Uterus (tissue), 4 donors: ENCODE results near the gene LPP. TPM values are rescaled to one million over a fixed set of nuclear protein-coding genes. Genes with fewer than 3 reads are reported as not detected.

Experiments
- DNase-seq, 2 donors: peaks; one replicate each; pipeline ENCODE4 v3.0.0-alpha.2; 2019 to 2020
- H3K27ac ChIP-seq, 2 donors: fragments of 200-600 bp; sonication (generic); 1 replicate in 1 of 2; 2 replicates in 1 of 2; pipeline ENCODE4 v1.5.1; 2016 to 2018
- H3K27me3 ChIP-seq, 2 donors: fragments of 200-600 bp; sonication (generic); one replicate each; pipeline ENCODE4 v1.5.1; 2018 to 2019; ENCODE audit warnings: control low read depth in 1 of 2
- H3K36me3 ChIP-seq, 2 donors: fragments of 200-600 bp; sonication (generic); one replicate each; pipeline ENCODE4 v1.5.1; 2019; ENCODE audit warnings: control low read depth in 1 of 2
- H3K4me1 ChIP-seq, 2 donors: fragments of 200-600 bp; sonication (generic); one replicate each; pipeline ENCODE4 v1.5.1; 2018 to 2019; ENCODE audit warnings: control low read depth in 1 of 2
- H3K4me3 ChIP-seq, 2 donors: fragments of 200-600 bp; sonication (generic); 1 replicate in 1 of 2; 2 replicates in 1 of 2; pipeline ENCODE4 v1.5.1; 2018 to 2019; ENCODE audit warnings: mild to moderate bottlenecking in 1 of 2
- H3K9me3 ChIP-seq, 2 donors: fragments of 200-600 bp; sonication (generic); one replicate each; pipeline ENCODE4 v1.5.1; 2019; ENCODE audit warnings: control low read depth in 1 of 2
- CTCF ChIP-seq, 4 experiments: fragments of 200-600 bp in 2 of 4; fragments of 450-650 bp in 2 of 4; sonication (generic) in 2 of 4; IDR thresholded peaks; one replicate each; pipeline ENCODE4 v1.5.1; 2016 to 2019; ENCODE audit warnings: antibody characterized with exemption in 4 of 4, mild to moderate bottlenecking in 2 of 4, moderate library complexity in 1 of 4
- POLR2A ChIP-seq, 2 donors: fragments of 450-650 bp; IDR thresholded peaks; one replicate each; pipeline ENCODE4 v1.6.1; 2016; ENCODE audit warnings: antibody characterized with exemption in 2 of 2, mild to moderate bottlenecking in 1 of 2, moderate library complexity in 1 of 2
- intact Hi-C: fragments of 100-400 bp; cut with DNase I; formaldehyde crosslinking; loops from one replicate; pipeline ENCODE4 v1.15.1; 2023; ENCODE audit warnings: low total_unique reads
- total RNA-seq, 4 donors: library from RNA; depleted of rRNA in 3 of 4; stranded (reverse); fragments of >200 nt in 3 of 4; gene quantifications; one replicate each; pipeline versions ENCODE4 v1.1.0 to v1.2.4, GENCODE V29; 2014 to 2023
- donor health status: DM: yes; HTN: yes; CAD: no.

Gene LPP
- total RNA-seq, 4 donors from 2014 or later, result 180 to 1,374 (median 712) TPM

GRCh38 chr3:188168186-188168585 lies 14.2 kb downstream of the LPP start:
- Histone ChIP-seq H3K36me3 (no peaks in the 10 kb centered on the region), H3K27me3 (no peaks in the 10 kb centered on the region), H3K4me3 (no peak overlapping the region), H3K9me3 (no peaks in the 10 kb centered on the region), H3K4me1 (peaks cover 4 to 6% of the 10 kb centered on the region in 2 donors), H3K27ac (peak overlapping the region; percentile 52 to 67)
- no peak for TF ChIP-seq CTCF (IDR thresholded peaks at IDR 0.05)
- no peak for DNase-seq
- intact Hi-C loops, result no loop called here

GRCh38 chr3:188168648-188169047 lies 14.7 kb downstream of the LPP start:
- H3K4me1 ChIP-seq, result peaks cover 4 to 6% of the 10 kb centered on the region in 2 donors
- H3K9me3 ChIP-seq, result no peaks in the 10 kb centered on the region
- TF ChIP-seq POLR2A (IDR thresholded peaks at IDR 0.05), result no peak
- TF ChIP-seq CTCF (IDR thresholded peaks at IDR 0.05), result no peak
- H3K27ac ChIP-seq, result peak overlapping the region; percentile 52 to 67
- H3K27me3 ChIP-seq, result no peaks in the 10 kb centered on the region
- H3K4me3 ChIP-seq, result no peak overlapping the region
- no peak for DNase-seq
- no peaks in the 10 kb centered on the region for H3K36me3 ChIP-seq
- intact Hi-C loops, result no loop called here

- peak; percentile 57 to 77 for DNase-seq
- intact Hi-C loops, result no loop called here
- no peaks in the 10 kb centered on the region for H3K9me3 ChIP-seq
- no peaks in the 10 kb centered on the region for H3K36me3 ChIP-seq
- H3K4me1 ChIP-seq, result peaks cover 0 to 4% of the 10 kb centered on the region in 2 donors
- peak overlapping the region; percentile 52 to 67 for H3K27ac ChIP-seq
- no peaks in the 10 kb centered on the region for H3K27me3 ChIP-seq
- no peak overlapping the region for H3K4me3 ChIP-seq
- TF ChIP-seq POLR2A (IDR thresholded peaks at IDR 0.05) (no peak), CTCF (IDR thresholded peaks at IDR 0.05) (no peak)
These were observed 16.0 kb downstream of the LPP start for GRCh38 chr3:188169830-188170455.

- Histone ChIP-seq H3K4me1 (peaks cover 0 to 8% of the 10 kb centered on the region in 2 donors), H3K4me3 (no peak overlapping the region), H3K27me3 (no peaks in the 10 kb centered on the region), H3K9me3 (no peaks in the 10 kb centered on the region), H3K27ac (peak overlapping the region; percentile 52 to 67), H3K36me3 (no peaks in the 10 kb centered on the region)
- DNase-seq, result no peak
- intact Hi-C loops, result no loop called here
- TF ChIP-seq POLR2A (IDR thresholded peaks at IDR 0.05) (no peak), CTCF (IDR thresholded peaks at IDR 0.05) (no peak)
These were observed 16.8 kb downstream of the LPP start for GRCh38 chr3:188170461-188171459.
